ENCODE results near the gene PRM3. TPM values are rescaled to one million over a fixed set of nuclear protein-coding genes. Genes with fewer than 3 reads are reported as not detected.
A peak's percentile ranks its signal among the peaks of the same experiment; 100 is the strongest.

The PRM3 gene
- polyA plus RNA-seq, 2 of the 4 experiments (the other 2 are of a cell fraction): not detected

- ChIA-PET CTCF (interaction anchor here (0.9 kb wide), 2 partner anchors 25 to 345 kb away, joined by 3 to 4 read pairs; no protein-coding TSS in a partner anchor), POLR2A (no interaction called here)
- DNase-seq (ENCODE audit: low read depth in 1 of 2, low spot score in 1 of 2) (no peak), ATAC-seq (peak in 1 of 2 experiments; percentile 20; a peak in 2 of 6 replicates), FAIRE-seq (no peak)
- H3K4me2 ChIP-seq: no peak overlapping the region
- H3K4me1 ChIP-seq: peaks cover 15% of the 10 kb centered on the region
- H3K4me3 ChIP-seq: no peak overlapping the region
- no peak for TF ChIP-seq FOXS1 (CRISPR knock-in tag; IDR thresholded peaks at IDR 0.05)
- TF ChIP-seq CEBPB (IDR thresholded peaks at IDR 0.05): no peak
- no peak for TF ChIP-seq HOXB13 (CRISPR knock-in tag; IDR thresholded peaks at IDR 0.05; ENCODE audit: low read depth)
- TF ChIP-seq PBX3 (IDR thresholded peaks at IDR 0.05): no peak
- TF ChIP-seq CHD4 (IDR thresholded peaks at IDR 0.05; ENCODE audit: borderline replicate concordance): no peak
- WGBS (ENCODE audit: missing lambda C conversion rate): 80% methylated on average over 8 of the region's 15 CpGs
- H3K9me3 ChIP-seq: no peaks in the 10 kb centered on the region
- H3K27ac ChIP-seq: no peak overlapping the region
Measured at GRCh38 chr16:11308493-11309283, 35.3 kb upstream of the PRM3 start.

GRCh38 chr16:11307639-11308492, 34.4 kb upstream of the PRM3 start:
- TF ChIP-seq KDM5A (IDR thresholded peaks at IDR 0.05) (no peak), FOXS1 (CRISPR knock-in tag; IDR thresholded peaks at IDR 0.05) (no peak), TFCP2L1 (CRISPR knock-in tag; IDR thresholded peaks at IDR 0.05) (no peak), PBX3 (IDR thresholded peaks at IDR 0.05) (no peak), CBX8 (IDR thresholded peaks at IDR 0.05) (no peak), NFE2L2 (conservative IDR thresholded peaks at IDR 0.05; ENCODE audit: low read length) (no peak), MAX (IDR thresholded peaks at IDR 0.05) (no peak), RAD21 (conservative IDR thresholded peaks at IDR 0.05 in 1 of 2, IDR thresholded peaks at IDR 0.05 in 1 of 2) (no peak), CTCF (IDR thresholded peaks at IDR 0.05) (no peak), HOXB13 (CRISPR knock-in tag; IDR thresholded peaks at IDR 0.05; ENCODE audit: low read depth) (no peak), ATOH8 (CRISPR knock-in tag; IDR thresholded peaks at IDR 0.05; ENCODE audit: low read depth) (no peak), CHD4 (IDR thresholded peaks at IDR 0.05; ENCODE audit: borderline replicate concordance) (no peak), ZC3H11A (IDR thresholded peaks at IDR 0.05) (no peak), JUN (IDR thresholded peaks at IDR 0.05) (no peak), HES2 (IDR thresholded peaks at IDR 0.05) (no peak), JUNB (IDR thresholded peaks at IDR 0.05) (no peak), SMC3 (IDR thresholded peaks at IDR 0.05) (no peak), EHMT2 (IDR thresholded peaks at IDR 0.05; ENCODE audit: low read depth) (no peak), RNF2 (IDR thresholded peaks at IDR 0.05; ENCODE audit: borderline replicate concordance, low read depth) (no peak)
- Histone ChIP-seq H3K4me2 (no peak overlapping the region), H3K27ac (no peak overlapping the region), H3K9me3 (no peaks in the 10 kb centered on the region), H3K4me1 (peaks cover 8% of the 10 kb centered on the region), H3K4me3 (no peak overlapping the region)
- FAIRE-seq: no peak
- ATAC-seq: peak in 1 of 2 experiments; percentile 25; a peak in 3 of 6 replicates
- ChIA-PET CTCF (interaction anchor here (0.9 to 1.1 kb wide), 2 partner anchors 51 to 344 kb away, joined by 3 to 4 read pairs; partner anchors contain the start of gene SOCS1), POLR2A (no interaction called here)
- WGBS (ENCODE audit: missing lambda C conversion rate): 86% methylated on average over 19 of the region's 21 CpGs
- DNase-seq (ENCODE audit: low read depth in 1 of 2, low spot score in 1 of 2): no peak

Data from A549 (cell line).